Hepatocyte (in vitro differentiated cells): ENCODE measurements around the gene LRRC37B. TPM values are rescaled to one million over a fixed set of nuclear protein-coding genes. Genes with fewer than 3 reads are reported as not detected.
"Not testable (repeated sequence)": the region's sequence is repeated elsewhere in the genome, so short reads cannot be mapped to it uniquely, and the experiment has no call there.

Experiments
- DNase-seq: peaks from one replicate; pipeline ENCODE4 v3.0.0-alpha.2; 2016; ENCODE audit warnings: low spot score
- H2AFZ ChIP-seq: fragments of 200-600 bp; sonication (generic); 2 replicates; pipeline ENCODE4 v1.6.0; 2016; ENCODE audit warnings: antibody characterized with exemption, mild to moderate bottlenecking
- H3K27ac ChIP-seq: fragments of 200-600 bp; sonication (generic); 2 replicates; pipeline ENCODE4 v1.5.1; 2016; ENCODE audit warnings: mild to moderate bottlenecking
- H3K27me3 ChIP-seq: fragments of 200-600 bp; sonication (generic); 2 replicates; pipeline ENCODE4 v1.6.1; 2016
- H3K36me3 ChIP-seq: fragments of 200-600 bp; sonication (generic); replicated peaks from 2 replicates; pipeline ENCODE4 v1.5.1; 2016; ENCODE audit warnings: low read depth; ENCODE audit not compliant: insufficient read depth
- H3K4me1 ChIP-seq: fragments of 200-600 bp; sonication (generic); 2 replicates; pipeline ENCODE4 v1.5.1; 2016; ENCODE audit warnings: mild to moderate bottlenecking, moderate library complexity; ENCODE audit not compliant: insufficient read depth
- H3K4me2 ChIP-seq: fragments of 200-600 bp; sonication (generic); 2 replicates; pipeline ENCODE4 v1.6.0; 2016
- H3K4me3 ChIP-seq: fragments of 200-600 bp; sonication (generic); 2 replicates; pipeline ENCODE4 v1.5.1; 2016; ENCODE audit warnings: mild to moderate bottlenecking
- H3K79me2 ChIP-seq: fragments of 200-600 bp; sonication (generic); 2 replicates; pipeline ENCODE4 v1.6.0; 2017; ENCODE audit warnings: mild to moderate bottlenecking
- H3K9me2 ChIP-seq: fragments of 200-600 bp; sonication (generic); replicated peaks from 2 replicates; pipeline ENCODE4 v1.6.0; 2017; ENCODE audit warnings: mild to moderate bottlenecking; ENCODE audit not compliant: insufficient read depth
- H3K9me3 ChIP-seq: fragments of 200-600 bp; sonication (generic); 2 replicates; pipeline ENCODE4 v1.5.1; 2016; ENCODE audit warnings: low read depth, mild to moderate bottlenecking
- H4K20me1 ChIP-seq: fragments of 200-600 bp; sonication (generic); 2 replicates; pipeline ENCODE4 v1.6.0; 2016; ENCODE audit warnings: mild to moderate bottlenecking; ENCODE audit not compliant: insufficient read depth, poor library complexity, severe bottlenecking
- WGBS: methylation state at CpG from one replicate; pipeline ENCODE4 v1.1.6; 2016; ENCODE audit warnings: low lambda C conversion rate; ENCODE audit errors: missing lambda C conversion rate; 5-methylcytosine and 5-hydroxymethylcytosine counted together
- polyA plus RNA-seq: library from polyadenylated mRNA; unstranded; fragments of >200 nt; fragmentation: Nextera tagmentation; extraction: Ambion mirVana; gene quantifications from 2 replicates; pipeline ENCODE4 v1.2.1, GENCODE V29; 2016
- total RNA-seq: library from RNA; depleted of rRNA; stranded (reverse); fragments of >200 nt; gene quantifications from 2 replicates; pipeline ENCODE4 v1.2.3, GENCODE V29; 2014

LRRC37B gene
- total and polyA plus RNA-seq, 2 experiments from 2014 or later: 13.3 to 14.6 TPM

GRCh38 chr17:32040246-32040645, 33.1 kb downstream of the LRRC37B start:
- H2AFZ ChIP-seq, H3K4me1 ChIP-seq, H3K9me2 ChIP-seq, H4K20me1 ChIP-seq, H3K36me3 ChIP-seq, DNase-seq, H3K27ac ChIP-seq, H3K79me2 ChIP-seq, H3K27me3 ChIP-seq, H3K4me3 ChIP-seq, H3K4me2 ChIP-seq, H3K9me3 ChIP-seq: not testable (repeated sequence)
- WGBS: 97% methylated on average over 17 of the region's 17 CpGs

- H3K4me3 ChIP-seq, H2AFZ ChIP-seq, H3K9me2 ChIP-seq, DNase-seq, H3K4me1 ChIP-seq, H3K9me3 ChIP-seq, H3K27me3 ChIP-seq, H3K4me2 ChIP-seq, H4K20me1 ChIP-seq, H3K36me3 ChIP-seq, H3K27ac ChIP-seq, H3K79me2 ChIP-seq: not testable (repeated sequence)
- 98% methylated on average over 19 of the region's 19 CpGs for WGBS
Observed at GRCh38 chr17:32041306-32041875, 34.2 kb downstream of the LRRC37B start.

- H3K79me2 ChIP-seq, H3K4me2 ChIP-seq, H4K20me1 ChIP-seq, H3K9me2 ChIP-seq, H3K4me3 ChIP-seq, H2AFZ ChIP-seq, H3K27ac ChIP-seq, H3K36me3 ChIP-seq, H3K4me1 ChIP-seq, H3K27me3 ChIP-seq, H3K9me3 ChIP-seq, DNase-seq: not testable (repeated sequence)
- 99% methylated on average over 8 of the region's 11 CpGs for WGBS
Observed at GRCh38 chr17:32042266-32042665, 35.1 kb downstream of the LRRC37B start.

- not testable (repeated sequence) for H3K4me3 ChIP-seq, H3K27me3 ChIP-seq, H3K9me3 ChIP-seq, DNase-seq, H2AFZ ChIP-seq, H3K4me1 ChIP-seq, H4K20me1 ChIP-seq, H3K36me3 ChIP-seq, H3K9me2 ChIP-seq, H3K79me2 ChIP-seq, H3K27ac ChIP-seq, H3K4me2 ChIP-seq
- 93% methylated on average over 3 of the region's 3 CpGs for WGBS
Observed at GRCh38 chr17:32045611-32046010, 38.4 kb downstream of the LRRC37B start.

- H3K4me2 ChIP-seq, H2AFZ ChIP-seq, H3K79me2 ChIP-seq, H4K20me1 ChIP-seq, H3K9me3 ChIP-seq, H3K27me3 ChIP-seq, H3K9me2 ChIP-seq, DNase-seq, H3K4me3 ChIP-seq, H3K27ac ChIP-seq, H3K4me1 ChIP-seq, H3K36me3 ChIP-seq: not testable (repeated sequence)
- WGBS: 95% methylated on average over 6 of the region's 6 CpGs
Observed at GRCh38 chr17:32047663-32048062, 40.5 kb downstream of the LRRC37B start.

GRCh38 chr17:32054985-32055384, 47.8 kb downstream of the LRRC37B start:
- not testable (repeated sequence) for H2AFZ ChIP-seq, H3K4me3 ChIP-seq, H3K27ac ChIP-seq, H3K4me2 ChIP-seq, H3K9me3 ChIP-seq, H3K79me2 ChIP-seq, H3K36me3 ChIP-seq, H3K27me3 ChIP-seq, H4K20me1 ChIP-seq, H3K9me2 ChIP-seq, DNase-seq, H3K4me1 ChIP-seq
- whole genome bisulfite sequencing: 81% methylated on average over 4 of the region's 4 CpGs

- not testable (repeated sequence) for H2AFZ ChIP-seq, H3K9me2 ChIP-seq, H3K4me1 ChIP-seq, DNase-seq, H3K27me3 ChIP-seq, H3K36me3 ChIP-seq, H3K27ac ChIP-seq, H4K20me1 ChIP-seq, H3K4me2 ChIP-seq, H3K4me3 ChIP-seq, H3K9me3 ChIP-seq, H3K79me2 ChIP-seq
- 90% methylated on average over 2 of the region's 3 CpGs for WGBS
Observed at GRCh38 chr17:32055425-32055824, 48.2 kb downstream of the LRRC37B start.

GRCh38 chr17:32056500-32056899, 49.3 kb downstream of the LRRC37B start:
- not testable (repeated sequence) for H3K4me3 ChIP-seq, H2AFZ ChIP-seq, DNase-seq, H3K27ac ChIP-seq, H3K9me3 ChIP-seq, H3K36me3 ChIP-seq, H3K27me3 ChIP-seq, H3K9me2 ChIP-seq, H3K4me2 ChIP-seq, H3K79me2 ChIP-seq, H4K20me1 ChIP-seq, H3K4me1 ChIP-seq
- 97% methylated on average over 7 of the region's 10 CpGs for WGBS

- not testable (repeated sequence) for H3K27me3 ChIP-seq, DNase-seq, H3K9me3 ChIP-seq, H3K79me2 ChIP-seq, H3K4me3 ChIP-seq, H3K4me2 ChIP-seq, H3K9me2 ChIP-seq, H3K36me3 ChIP-seq, H3K27ac ChIP-seq, H3K4me1 ChIP-seq, H2AFZ ChIP-seq, H4K20me1 ChIP-seq
- 89% methylated on average over 11 of the region's 12 CpGs for WGBS
Observed at GRCh38 chr17:32057460-32058105, 50.4 kb downstream of the LRRC37B start.
